Stomach (tissue), 4 donors: ENCODE measurements around the gene PTPRJ.

Experiments
- CTCF ChIP-seq, 7 experiments: fragments of 450-650 bp in 4 of 7; fragments of 200-600 bp in 3 of 7; sonication (generic) in 3 of 7; IDR thresholded peaks; one replicate each; pipeline ENCODE4 v1.5.1; 2016 to 2019; ENCODE audit warnings: antibody characterized with exemption in 7 of 7, control low read depth in 2 of 7, mild to moderate bottlenecking in 1 of 7
- EP300 ChIP-seq: sonication (generic); formaldehyde crosslinking; IDR thresholded peaks from one replicate; pipeline ENCODE4 v1.6.1; 2017; ENCODE audit warnings: antibody characterized with exemption
- POLR2A ChIP-seq, 4 donors: fragments of 450-650 bp; IDR thresholded peaks; one replicate each; pipeline ENCODE4 v1.6.1; 2016; ENCODE audit warnings: antibody characterized with exemption in 4 of 4, control low read depth in 2 of 4, mild to moderate bottlenecking in 1 of 4, moderate library complexity in 1 of 4
- POLR2AphosphoS5 ChIP-seq, 3 donors: sonication (generic); formaldehyde crosslinking; IDR thresholded peaks; one replicate each; pipeline ENCODE4 v1.6.1; 2016; ENCODE audit warnings: antibody characterized with exemption in 3 of 3

- TF ChIP-seq CTCF (IDR thresholded peaks at IDR 0.05) = no peak
- no peak for TF ChIP-seq POLR2A (IDR thresholded peaks at IDR 0.05)
- no peak for TF ChIP-seq POLR2AphosphoS5 (IDR thresholded peaks at IDR 0.05)
- TF ChIP-seq EP300 = no peak
Measured at GRCh38 chr11:47943721-47944586, 36.4 kb upstream of the PTPRJ start.
